Myocyte (in vitro differentiated cells): Measurements from ENCODE around the gene HAGH. TPM values are rescaled to one million over a fixed set of nuclear protein-coding genes. Genes with fewer than 3 reads are reported as not detected.

Experiments
- DNase-seq: peaks from one replicate; pipeline ENCODE4 v3.0.0-alpha.2; 2012; ENCODE audit warnings: low read depth
- total RNA-seq: library from RNA; depleted of rRNA; stranded (reverse); fragments of >200 nt; gene quantifications from 2 replicates; pipeline ENCODE4 v1.2.3, GENCODE V29; 2014

Gene HAGH
- total RNA-seq, 1 donor from 2014 or later = 178 TPM

DNA sequence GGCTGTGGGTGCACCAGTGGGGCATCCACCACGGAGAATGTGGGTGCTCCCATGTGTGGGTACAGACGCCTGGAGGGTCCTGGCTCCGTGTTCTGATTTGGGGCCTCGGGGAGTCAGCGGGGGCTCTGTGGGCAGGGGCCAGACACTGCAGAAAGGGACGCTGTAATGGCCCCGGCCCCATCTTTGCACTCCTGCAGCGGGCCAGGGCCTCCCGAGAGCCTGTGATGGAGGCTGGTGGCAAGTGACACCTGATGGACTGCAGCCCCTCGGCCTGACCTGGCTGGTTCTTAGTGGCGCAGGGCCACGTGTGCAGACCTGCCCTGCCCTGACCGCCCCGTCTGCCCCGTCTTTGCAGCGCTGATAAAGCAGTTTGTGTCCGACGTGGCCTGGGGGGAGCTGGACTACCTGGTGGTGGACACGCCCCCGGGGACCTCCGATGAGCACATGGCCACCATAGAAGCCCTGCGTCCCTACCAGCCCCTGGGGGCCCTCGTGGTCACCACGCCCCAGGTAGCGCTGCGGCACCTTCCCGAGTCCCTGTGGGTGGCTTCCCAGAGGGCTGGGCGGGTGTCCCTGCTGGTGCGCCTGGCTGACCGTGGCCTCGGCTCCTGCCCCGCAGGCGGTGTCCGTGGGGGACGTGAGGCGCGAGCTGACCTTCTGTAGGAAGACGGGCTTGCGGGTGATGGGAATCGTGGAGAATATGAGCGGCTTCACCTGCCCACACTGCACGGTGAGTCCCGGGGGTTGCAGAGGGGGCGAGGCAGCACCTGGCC lies 39.1 kb downstream of the HAGH start:
- DNase-seq = no peak

DNA sequence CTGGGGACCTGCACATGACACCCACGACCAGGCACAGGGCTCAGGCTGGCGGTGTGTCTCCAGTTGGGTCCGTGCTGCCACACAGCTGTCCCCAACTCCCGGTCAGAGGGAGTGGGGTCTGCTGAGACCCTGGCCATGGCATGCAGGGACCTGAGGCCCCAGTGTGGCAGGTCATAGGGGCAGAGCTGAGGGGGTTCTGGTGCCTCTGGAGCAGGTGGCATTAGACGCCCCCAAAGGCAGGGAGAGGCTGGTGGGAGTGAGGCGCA lies 39.6 kb downstream of the HAGH start:
- DNase-seq = no peak

DNA sequence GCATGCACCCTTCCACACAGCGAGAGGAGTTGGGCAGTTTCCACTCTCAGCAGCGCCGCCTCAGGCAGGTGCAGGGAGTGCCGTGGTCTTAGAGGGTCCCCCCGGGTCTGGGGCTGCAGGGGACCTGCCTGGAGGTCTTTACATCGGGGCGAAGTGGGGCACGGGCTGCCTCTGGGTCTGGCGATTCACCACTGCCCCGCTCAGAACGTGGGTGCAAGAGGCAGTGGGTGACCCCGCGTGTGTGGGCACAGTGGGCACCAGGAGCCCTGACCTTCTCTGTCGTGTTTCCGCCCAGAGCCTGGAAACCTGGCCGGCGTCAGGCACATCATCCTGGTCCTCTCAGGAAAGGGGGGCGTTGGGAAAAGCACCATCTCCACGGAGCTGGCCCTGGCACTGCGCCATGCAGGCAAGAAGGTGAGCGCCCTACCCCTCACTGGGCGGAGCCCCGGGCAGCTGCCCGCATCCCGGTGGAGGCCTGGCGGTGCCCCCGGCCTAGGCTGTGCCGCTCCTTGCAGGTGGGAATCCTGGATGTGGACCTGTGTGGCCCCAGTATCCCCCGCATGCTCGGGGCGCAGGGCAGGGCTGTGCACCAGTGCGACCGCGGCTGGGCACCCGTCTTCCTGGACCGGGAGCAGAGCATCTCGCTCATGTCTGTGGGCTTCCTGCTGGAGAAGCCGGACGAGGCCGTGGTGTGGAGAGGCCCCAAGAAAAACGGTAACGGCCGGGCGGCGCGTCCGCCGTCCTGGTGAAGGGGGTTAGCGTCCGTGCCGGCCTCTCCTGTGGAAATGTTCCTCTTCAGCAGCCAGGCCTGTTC lies 40.2 kb downstream of the HAGH start:
- DNase-seq = no peak

DNA sequence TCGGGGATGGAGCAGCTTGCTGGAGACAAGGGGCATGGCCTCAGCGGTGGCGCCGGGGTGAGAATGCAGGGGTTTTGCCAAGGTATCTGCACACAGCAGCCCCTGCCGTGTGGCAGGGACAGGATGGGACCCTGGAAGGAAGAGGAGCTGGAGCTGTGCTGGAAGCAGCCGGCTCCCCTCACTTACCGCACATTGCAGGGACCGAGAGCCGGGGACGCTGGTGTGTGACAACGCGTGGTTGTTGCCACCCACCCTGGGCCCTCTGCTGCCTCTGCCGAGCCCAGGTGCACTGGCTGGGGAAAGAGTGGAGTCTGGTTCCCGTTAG lies 40.8 kb downstream of the HAGH start:
- DNase-seq = no peak

DNA sequence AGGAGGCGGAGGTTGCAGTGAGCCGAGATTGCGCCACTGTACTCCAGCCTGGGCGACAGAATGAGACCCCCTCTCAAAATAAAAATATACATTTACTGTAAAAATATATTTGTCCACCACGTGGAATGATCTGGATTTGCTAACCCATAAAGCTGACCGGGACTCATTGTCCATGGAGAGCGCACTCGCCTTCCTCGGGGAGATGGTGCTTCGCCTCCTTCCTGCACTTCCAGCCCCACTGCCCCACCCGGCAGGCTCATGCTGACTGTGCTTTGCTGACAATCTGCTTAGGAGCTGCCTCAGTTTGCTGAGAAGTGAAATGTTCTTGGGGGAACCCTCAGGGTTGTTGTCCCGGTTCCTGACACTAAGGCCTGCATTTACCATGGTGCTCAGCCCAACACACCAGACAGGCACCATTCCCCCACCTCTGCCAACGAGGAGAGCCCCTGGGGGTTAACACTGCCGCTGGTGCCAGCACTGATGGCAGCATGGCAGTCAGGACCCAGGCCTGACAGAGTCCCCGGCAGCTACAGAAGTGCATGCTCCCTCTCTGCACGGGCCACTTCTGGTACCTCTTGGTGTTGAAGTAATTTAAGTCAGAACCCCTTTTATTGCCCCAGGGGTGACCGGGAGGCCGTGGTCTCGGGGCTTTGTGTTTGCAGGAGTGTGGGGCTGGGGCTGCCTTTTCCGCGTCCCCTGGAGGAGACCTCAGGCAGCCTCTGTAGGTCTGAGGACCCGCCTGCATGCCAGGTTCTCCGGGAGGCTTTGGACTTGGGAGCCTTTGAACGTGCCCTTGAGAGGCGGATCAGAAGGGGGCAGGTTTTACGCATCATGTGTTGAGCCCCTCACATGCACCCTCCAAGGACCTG lies 41.4 kb downstream of the HAGH start:
- no peak for DNase-seq

DNA sequence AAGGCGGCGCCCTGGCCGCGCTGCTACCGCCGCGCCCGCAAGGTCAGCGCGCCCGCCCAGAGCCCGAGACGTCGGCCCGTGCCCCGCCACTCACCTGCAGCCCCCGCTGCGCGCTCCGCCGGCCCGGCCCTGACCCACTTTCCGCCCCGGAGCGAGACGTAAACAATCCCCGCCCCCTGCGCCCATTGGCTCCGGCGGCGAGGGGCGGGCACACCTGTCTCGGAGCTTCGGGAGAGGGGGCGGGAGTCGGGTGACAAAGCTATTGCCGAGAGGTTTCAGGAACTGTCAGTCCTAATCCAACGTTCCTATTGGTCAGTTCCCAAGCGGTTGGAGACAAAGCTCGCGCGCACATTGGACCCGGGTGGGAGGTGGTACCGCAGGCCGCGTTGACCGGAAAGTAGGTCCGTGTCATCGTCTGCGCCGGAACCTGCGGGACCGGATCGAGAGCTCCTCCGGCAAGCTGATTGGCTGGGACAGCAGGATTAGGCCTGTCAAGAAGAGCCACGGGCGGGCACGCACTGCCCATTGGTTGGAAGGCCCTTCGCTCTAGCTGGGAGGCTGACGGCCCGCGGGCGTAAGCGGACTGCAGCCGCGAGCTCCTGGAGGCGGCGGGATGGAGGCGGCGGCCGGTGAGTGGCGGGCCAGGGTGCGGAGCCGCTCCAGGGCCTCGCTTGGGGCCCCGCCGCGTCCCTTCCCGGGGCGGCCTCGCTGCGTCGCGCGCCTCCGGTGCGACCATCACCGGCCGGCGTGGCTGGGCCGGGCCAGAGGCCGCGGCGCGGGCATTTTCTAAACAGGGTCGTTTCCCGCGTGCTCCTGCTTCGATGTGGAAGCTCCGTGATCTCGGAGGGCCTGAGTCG lies 44.0 kb downstream of the HAGH start, which contains the start of the genes NUBP2 and SPSB3:
Gene NUBP2 (plus strand): TSS at position 553 of the 857 bp plus-strand sequence. CDS start 61 bp downstream, at position 614.
Gene SPSB3 (minus strand): TSS at position 164 of the 857 bp plus-strand sequence. CDS start 1,088 bp downstream, outside the sequence.
- peak; percentile 100 for DNase-seq

DNA sequence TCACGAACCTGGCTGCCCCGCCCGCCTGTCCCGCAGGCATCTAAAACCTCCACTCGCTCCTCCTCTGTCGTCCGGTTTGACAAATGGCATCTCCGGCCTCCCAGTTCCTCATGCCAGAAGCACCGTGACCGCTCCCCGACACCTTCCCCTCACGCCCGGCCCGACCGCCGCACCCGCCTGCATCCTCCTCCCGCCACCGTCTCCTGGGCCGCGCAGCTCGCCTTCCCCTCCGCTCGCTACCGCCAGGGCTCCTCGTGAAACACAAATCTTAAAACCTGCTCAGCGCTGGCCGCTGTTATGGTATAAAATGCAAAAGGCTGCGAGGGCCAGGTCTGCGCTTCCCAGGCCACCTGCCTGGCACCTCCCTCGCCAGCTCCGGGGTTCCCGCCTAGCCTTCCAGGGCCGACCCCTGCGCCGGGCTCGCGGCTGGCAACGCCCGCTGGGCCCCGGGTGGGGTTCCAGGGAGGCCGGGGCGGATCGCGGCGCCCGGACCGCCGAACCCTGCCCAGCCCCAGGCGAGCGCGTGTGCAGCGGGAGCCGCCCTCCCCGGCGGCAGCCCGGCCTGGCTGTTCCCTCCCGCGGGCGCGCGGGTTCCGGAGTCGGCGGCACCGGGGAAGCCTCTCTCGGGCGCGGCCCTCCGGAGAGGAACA lies 44.7 kb downstream of the HAGH start:
- peak; percentile 18 for DNase-seq

DNA sequence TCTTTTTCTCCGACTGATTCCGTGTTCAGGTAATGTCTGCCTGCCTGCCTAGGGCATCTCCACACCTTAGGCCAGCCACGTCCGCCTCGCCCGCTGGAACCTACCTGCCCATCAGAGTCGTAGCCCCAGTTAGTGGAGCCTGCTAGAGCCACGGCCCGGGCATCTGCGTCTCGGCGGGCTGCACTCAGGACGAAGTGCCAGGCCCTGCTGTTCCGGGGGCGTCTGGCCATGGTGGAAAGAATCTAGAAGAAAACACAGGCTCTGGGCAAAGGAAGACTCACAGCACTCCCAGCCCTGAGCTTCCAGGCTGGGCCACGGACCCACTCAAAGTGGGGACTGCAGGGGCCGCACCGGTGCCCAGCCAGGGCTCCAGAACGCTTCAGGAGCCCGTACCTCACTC lies 45.4 kb downstream of the HAGH start:
- DNase-seq = no peak

DNA sequence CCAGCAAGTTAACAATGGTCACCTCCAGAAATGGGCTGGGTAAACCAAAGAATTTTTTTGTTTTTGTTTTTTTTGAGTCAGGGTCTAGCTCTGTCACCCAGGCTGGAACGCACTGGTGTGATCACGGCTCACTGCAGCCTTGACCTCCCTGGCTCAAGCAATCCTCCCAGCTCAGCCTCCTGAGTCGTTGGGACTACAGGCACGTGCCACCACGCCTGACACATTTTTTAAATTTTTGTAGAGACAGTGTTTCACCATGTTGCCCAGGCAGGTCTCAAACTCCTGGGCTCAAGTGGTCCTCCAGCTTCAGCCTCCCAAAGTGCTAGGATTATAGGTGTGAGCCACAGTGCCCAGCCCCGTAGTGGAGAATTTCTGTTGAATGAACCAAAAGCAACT lies 46.0 kb downstream of the HAGH start:
- DNase-seq = no peak

DNA sequence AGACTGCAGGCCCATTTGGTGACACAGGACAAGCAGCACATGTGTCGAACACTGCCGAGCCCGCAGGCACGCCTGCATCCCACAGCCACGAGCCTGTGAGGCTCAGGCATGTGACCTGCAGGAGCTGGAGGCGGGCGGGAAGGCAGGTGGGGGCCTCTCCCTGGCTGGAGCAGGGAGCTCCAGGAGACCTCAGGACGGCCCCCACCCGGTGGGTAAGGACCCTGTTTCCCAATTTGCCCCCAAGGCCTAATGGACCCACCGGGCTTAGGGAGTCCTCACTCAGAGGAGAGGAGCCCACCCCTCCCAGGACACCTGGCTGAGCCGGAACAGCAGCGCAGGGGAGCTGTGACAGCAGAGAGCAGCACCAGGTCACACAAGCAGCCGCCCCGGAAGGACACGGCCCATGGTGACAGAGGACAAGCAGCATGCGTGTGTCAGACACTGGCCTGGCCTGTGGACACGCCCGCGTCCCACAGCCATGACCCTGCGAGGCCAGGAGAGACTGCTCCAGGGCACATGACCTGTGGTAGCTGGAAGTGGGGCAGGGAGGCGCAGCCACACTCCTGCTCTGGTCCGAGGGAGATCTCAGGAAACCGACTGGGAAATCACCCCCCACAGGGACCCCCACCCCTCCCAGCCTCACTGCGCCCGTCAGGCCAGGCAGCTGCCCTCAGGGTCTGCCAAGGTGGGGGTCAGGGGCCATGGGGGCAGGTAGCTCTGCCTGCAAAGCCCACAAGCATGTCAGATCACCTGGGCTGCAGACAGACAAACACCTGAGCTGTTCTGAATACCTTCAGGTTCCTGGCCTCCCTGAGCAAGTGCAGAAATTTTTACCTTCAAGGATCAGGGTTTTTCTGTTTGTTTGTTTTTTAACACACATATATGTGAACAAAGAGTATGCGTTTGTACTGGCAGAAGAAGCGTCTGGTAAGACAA lies 46.6 kb downstream of the HAGH start:
- no peak for DNase-seq

DNA sequence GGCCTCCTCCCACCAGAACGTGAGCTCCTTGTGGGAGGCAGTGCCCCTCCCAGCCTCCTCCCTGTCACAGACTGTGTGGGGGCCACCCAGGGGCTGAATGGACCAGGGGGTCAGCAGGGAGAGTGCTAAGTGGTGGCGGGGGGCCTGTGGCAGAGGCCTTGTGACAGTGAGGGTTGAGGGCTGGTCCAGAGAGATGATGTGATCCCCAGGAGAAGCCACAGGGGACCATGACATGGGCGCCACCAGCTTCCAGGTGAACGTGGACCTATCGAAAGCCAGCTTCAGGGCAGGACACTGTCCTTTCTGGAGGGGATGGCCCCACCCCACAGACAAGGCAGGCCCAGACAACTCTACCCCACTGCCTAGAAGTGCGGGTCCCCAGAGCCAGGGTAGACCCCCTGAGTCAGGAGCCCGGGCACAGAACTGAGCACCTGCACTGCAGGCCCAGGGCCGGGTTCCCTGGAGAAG lies 47.4 kb downstream of the HAGH start:
- DNase-seq = no peak

DNA sequence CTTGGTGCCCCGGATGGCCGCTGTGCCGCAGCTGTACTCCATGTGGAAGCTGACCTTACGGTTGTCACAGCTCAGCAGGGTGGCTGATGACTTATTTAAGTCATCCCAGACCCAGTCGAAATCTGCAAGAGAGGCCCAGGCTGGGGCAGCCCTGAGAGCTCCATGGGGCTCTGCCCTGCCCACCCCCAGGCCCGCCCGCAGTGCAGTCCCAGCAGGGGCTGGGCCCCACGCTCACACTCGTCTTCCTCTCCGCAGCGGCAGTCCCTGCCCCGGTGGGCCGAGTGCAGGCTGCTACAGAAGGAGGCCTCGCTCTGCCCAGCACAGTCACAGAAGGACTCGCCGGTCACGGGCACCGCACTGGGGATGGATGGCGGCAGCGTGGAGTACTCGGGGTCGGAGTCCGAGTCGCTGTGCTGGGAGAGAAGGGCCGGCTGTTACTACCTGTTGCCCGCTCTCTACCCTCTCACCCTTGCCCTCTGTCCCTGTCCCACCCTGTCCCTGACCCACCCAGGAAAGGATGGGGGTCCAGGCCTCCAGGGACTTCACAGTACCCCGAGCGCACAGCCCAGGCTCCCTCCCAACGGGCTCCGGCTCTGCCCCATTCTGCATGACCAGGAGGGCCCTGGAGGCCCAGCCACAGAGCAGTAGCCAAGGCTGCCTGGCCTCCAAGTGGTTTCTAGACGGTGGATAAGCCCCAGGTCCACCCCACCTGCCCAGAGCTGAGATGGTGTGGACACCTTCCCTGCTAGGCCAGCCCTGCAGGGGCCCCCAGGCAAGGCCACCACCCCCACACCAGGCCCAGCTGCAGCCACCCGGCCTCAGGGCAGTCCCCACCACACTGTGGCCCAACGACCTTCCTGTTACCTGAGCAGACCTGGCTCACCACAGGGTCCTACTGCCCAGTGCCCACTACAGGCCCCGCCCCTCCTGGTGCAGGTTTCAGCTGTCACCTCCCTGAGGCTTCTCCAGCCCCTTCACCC lies 48.1 kb downstream of the HAGH start:
- no peak for DNase-seq

DNA sequence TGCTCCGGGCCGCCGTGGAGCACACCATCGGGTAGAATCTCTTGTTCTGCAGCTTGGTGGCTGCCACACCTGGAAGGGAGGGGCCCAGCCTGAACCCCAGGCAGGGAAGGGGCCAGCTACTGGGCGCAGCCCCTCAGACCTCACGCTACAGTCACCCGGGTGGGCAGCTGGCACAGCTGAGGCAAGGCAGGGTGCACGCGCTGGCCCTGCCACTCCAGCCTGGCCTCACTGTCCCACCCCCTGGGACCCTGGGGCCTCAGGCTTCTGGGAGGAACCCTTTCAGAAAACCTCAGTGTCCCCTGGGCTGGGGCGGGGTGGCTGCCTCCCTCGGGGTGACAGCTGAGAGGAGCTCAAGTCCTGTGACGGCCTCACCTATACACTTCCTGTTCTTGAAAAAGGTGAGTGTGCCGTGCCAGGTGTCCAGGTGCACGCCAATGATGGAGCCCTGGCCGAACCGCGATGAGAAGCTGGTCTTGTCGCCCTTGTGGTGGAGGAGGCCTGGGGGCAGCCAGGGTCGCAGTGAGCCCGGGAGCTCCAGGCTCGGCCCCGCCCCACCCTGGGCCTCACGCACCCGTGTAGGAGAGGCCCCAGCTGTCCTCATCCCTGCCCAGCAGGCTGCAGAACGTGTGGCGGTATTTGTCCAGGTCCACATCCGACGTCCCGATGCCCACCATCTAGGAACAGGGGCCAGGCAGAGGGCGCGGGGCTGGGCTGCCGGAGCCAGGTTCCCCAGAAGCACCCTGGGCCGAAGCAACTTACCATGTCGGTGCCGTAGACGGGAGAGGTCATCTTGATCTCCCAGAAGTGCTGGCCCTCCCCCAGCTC lies 49.0 kb downstream of the HAGH start:
- no peak for DNase-seq

DNA sequence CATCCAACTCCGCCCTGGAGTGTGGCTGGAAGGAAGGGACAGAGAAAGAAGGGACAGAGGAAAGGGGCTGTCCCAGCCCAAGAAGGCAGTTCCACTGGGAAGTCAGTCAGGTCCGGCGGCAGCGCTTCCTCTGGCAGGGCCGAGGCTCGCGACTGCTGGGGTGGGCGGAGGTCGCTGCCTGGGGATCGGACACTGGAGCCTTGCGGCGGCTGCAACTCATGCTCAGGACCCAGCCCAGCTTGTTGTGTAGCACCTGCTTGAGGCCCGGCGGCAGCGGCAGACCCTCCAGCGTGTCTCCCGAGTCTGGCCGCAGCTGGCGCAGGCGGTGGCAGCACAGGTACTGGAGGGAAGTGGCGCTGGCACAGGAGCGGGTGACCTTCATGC lies 49.6 kb downstream of the HAGH start:
- DNase-seq = no peak

DNA sequence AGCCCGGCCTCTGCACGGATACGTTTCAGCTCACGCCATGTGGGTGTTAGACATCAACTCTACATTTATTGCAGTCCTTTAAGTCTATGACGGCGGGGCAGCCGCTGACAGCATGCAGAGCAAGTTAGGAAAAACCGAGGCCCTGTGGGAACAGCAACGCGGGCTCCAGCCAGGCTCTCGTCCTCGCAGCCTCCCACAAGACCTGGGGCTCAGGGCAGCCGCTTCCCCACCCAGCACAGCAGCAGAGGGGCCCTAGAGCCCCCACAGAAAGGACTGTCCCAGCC lies 50.0 kb downstream of the HAGH start:
- DNase-seq = no peak

DNA sequence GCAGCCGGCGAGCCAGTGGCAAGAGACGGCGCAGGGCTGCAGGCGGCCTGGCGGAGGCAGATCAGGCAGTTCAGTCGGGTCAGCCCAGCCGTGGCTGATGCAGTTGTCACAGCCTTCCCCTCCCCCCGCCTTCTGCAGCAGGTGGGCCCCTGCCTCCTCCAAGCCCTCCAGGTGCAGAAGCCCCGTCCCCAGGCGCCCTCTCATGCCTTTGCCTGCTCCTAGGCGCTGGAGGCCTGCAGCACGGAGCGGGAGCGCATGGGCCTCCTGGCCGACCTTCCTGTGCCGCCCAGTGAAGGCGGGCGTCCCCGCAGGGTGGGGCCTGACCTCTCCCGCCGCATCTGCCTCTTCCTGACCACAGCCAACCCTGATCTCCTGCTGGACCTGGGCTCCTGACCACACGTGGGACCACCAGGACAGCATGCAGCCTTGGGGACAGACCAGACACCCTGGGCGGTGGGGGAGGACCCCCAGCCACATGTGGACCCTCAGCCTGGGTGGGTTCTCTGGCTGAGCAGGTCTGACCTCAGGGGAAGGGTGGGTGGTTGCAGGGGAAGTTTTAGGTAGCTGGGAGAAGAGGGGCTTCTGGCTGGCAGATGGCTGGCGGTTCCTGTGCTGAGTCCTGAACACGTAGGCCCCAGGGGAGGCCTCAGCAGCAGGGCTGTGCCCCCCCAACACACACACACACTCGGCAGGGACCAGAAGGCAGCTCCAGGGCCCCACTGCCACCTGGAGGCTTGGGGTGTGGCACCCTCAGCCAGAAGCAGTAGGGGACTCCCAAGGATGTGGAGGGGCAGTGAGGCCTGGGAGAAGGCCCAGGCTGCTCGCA lies 50.6 kb downstream of the HAGH start:
- DNase-seq = no peak
